Measurements from ENCODE around the gene HAND1. TPM values are rescaled to one million over a fixed set of nuclear protein-coding genes. Genes with fewer than 3 reads are reported as not detected.

HAND1 gene
- total RNA-seq, 4 donors from 2014 or later, result not detected

DNA sequence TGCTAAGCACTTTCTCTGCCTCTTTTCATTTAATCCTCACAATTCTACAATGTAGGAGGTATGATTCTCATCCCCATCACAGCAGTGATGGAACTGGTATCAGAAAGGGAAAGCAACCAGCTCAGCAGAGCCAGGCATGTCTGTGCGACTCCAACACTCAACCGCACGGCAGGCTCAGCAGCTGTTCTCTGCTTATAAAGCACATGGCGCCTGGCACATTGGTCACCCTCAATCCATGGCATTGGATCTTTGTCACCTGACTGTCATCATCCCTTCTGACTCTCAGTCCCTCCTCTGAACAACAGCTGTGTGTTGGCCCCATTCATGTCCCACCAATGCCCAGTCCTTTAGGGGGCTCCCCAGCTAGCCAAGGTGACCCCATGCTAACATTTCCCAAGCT, 45.1 kb upstream of the HAND1 start:
- no peak for TF ChIP-seq POLR2A (IDR thresholded peaks at IDR 0.05)
- TF ChIP-seq, protein P1, sequence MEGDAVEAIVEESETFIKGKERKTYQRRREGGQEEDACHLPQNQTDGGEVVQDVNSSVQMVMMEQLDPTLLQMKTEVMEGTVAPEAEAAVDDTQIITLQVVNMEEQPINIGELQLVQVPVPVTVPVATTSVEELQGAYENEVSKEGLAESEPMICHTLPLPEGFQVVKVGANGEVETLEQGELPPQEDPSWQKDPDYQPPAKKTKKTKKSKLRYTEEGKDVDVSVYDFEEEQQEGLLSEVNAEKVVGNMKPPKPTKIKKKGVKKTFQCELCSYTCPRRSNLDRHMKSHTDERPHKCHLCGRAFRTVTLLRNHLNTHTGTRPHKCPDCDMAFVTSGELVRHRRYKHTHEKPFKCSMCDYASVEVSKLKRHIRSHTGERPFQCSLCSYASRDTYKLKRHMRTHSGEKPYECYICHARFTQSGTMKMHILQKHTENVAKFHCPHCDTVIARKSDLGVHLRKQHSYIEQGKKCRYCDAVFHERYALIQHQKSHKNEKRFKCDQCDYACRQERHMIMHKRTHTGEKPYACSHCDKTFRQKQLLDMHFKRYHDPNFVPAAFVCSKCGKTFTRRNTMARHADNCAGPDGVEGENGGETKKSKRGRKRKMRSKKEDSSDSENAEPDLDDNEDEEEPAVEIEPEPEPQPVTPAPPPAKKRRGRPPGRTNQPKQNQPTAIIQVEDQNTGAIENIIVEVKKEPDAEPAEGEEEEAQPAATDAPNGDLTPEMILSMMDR (IDR thresholded peaks at IDR 0.05), result no peak
- Histone ChIP-seq H3K9me3 (no peaks in the 10 kb centered on the region), H3K27ac (no peak overlapping the region), H3K36me3 (no peaks in the 10 kb centered on the region), H3K4me3 (no peak overlapping the region), H3K4me1 (peaks cover 0 to 18% (median 0%) of the 10 kb centered on the region in 3 donors), H3K27me3 (peaks cover 0 to 51% (median 0%) of the 10 kb centered on the region in 4 donors)
- intact Hi-C loops (cut with DNase I), result no loop called here
- 52 to 57% methylated on average over 4 of the region's 4 CpGs for WGBS, 2 donors
- no peak for DNase-seq

DNA sequence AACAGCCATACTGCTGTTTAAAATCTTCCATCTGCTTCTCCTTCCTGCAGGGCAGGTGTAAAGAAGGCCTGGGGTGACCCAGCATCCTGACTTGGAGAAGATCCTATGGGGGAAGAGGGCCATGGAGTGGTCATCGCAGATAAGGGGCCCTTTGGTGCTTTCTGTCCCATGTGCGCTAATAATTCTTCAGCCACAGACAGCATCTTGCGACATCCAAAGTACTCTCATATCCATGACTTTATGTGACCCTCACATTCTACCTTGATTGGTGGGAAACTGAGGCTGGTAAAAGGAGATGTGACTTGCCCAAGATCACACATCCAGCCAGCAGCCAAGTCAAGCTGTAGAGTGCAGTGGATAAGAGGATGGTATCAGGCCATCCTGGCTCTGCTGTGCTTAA, 44.3 kb upstream of the HAND1 start:
- Histone ChIP-seq H3K27me3 (peaks cover 0 to 53% (median 0%) of the 10 kb centered on the region in 4 donors), H3K27ac (no peak overlapping the region), H3K9me3 (no peaks in the 10 kb centered on the region), H3K4me1 (peaks cover 0 to 18% (median 0%) of the 10 kb centered on the region in 3 donors), H3K4me3 (no peak overlapping the region), H3K36me3 (no peaks in the 10 kb centered on the region)
- TF ChIP-seq POLR2A (IDR thresholded peaks at IDR 0.05), result no peak
- TF ChIP-seq, protein P1 (IDR thresholded peaks at IDR 0.05), result no peak
- intact Hi-C loops (cut with DNase I), result no loop called here
- 97 to 100% methylated on average over 3 of the region's 3 CpGs for WGBS, 2 donors
- DNase-seq, result no peak

DNA sequence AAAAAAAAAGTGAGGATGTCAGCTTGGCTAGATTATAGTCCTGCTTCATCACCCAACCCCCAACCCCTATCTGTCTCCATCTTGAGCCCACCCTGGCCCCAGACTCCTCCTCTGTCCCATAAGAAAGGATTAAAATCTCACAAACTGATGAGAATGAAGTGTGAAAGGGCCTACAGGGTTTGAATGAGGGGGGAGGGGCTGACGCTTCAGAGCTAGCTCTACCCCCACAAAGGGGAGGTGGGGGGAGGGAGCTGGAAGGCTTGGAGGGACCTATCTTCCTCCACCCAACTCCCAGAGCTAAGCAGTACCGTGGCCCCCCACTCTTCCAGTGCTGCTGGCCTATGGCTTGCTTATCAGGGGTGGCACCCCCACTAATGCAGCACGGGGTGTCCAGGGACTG, 43.7 kb upstream of the HAND1 start:
- intact Hi-C loops (cut with DNase I), result no loop called here
- H3K4me3 ChIP-seq, result no peak overlapping the region
- no peak for TF ChIP-seq POLR2A (IDR thresholded peaks at IDR 0.05)
- peaks cover 0 to 18% (median 0%) of the 10 kb centered on the region in 3 donors for H3K4me1 ChIP-seq
- 60 to 72% methylated on average over 3 of the region's 3 CpGs for WGBS, 2 donors
- DNase-seq, result no peak
- no peaks in the 10 kb centered on the region for H3K9me3 ChIP-seq
- no peak overlapping the region for H3K27ac ChIP-seq
- H3K36me3 ChIP-seq, result no peaks in the 10 kb centered on the region
- H3K27me3 ChIP-seq, result peaks cover 0 to 55% (median 0%) of the 10 kb centered on the region in 4 donors

DNA sequence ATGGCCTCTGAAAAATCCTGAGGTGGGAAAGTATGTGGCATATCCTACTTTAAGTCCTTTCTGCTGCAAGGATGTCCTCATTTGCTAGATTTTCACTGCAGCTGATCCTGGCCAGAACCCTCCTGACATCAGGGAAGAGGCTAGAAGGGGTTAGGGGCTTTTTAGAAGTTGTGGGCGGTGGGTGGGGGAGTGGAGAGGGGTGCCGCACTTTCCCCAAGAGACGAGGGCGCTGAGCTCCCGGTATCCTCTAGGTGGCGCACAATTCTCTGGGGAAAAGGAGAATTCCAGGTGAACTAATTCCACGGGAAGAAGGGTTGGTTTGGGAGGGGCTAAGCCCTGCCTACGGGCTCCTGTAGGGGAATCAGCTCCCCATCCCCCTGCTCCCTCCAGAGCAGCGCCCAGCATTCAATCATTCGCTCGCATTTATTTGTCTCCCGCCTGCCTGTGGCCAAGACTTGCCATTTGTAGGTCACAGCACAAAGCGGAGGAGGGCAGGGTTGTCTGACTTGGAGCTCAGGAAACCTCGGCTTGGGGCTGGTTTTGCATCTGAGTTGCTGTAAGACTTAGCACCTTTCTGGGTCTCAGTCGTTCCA, 42.9 kb upstream of the HAND1 start:
- H3K4me1 ChIP-seq, result peaks cover 0 to 18% (median 0%) of the 10 kb centered on the region in 3 donors
- H3K27ac ChIP-seq, result no peak overlapping the region
- 6 to 7% methylated on average over 9 to 12 of the region's 15 CpGs for WGBS, 2 donors
- no peaks in the 10 kb centered on the region for H3K9me3 ChIP-seq
- H3K27me3 ChIP-seq, result peaks cover 0 to 57% (median 0%) of the 10 kb centered on the region in 4 donors
- no peak for DNase-seq
- no peaks in the 10 kb centered on the region for H3K36me3 ChIP-seq
- intact Hi-C loops (cut with DNase I), result no loop called here
- TF ChIP-seq, protein P1 (IDR thresholded peaks at IDR 0.05), result peak in 5 of 6 experiments; percentile 41 to 62 (median 48)
- no peak for TF ChIP-seq POLR2A (IDR thresholded peaks at IDR 0.05)
- H3K4me3 ChIP-seq, result no peak overlapping the region

DNA sequence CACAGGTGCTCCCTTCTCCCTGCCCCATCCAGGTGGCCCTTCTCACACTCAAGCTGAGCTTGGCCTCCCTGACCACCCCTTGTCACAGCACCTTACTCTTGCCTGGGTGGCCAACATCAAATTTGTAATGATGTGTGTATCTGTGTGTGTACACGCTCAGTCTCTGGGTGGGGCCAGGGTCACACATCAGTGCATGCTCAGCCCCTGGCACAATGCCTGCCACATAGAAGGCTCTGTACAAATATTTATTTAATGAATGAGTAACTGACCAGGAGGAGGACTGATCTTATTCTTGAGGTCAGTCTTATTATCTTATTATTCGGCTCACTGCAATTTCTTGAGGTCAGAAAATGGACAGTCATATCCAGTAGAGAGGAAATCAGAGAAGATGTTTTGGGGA, 41.3 kb upstream of the HAND1 start:
- WGBS, 2 donors, result 34 to 55% methylated on average over 2 of the region's 2 CpGs
- Histone ChIP-seq H3K27me3 (peaks cover 0 to 73% (median 0%) of the 10 kb centered on the region in 4 donors), H3K36me3 (no peaks in the 10 kb centered on the region), H3K27ac (no peak overlapping the region), H3K4me1 (peaks cover 0 to 18% (median 0%) of the 10 kb centered on the region in 3 donors), H3K9me3 (no peaks in the 10 kb centered on the region), H3K4me3 (no peak overlapping the region)
- no peak for DNase-seq
- intact Hi-C loops (cut with DNase I), result no loop called here
- no peak for TF ChIP-seq POLR2A (IDR thresholded peaks at IDR 0.05)
- TF ChIP-seq, protein P1 (IDR thresholded peaks at IDR 0.05), result no peak
